GM12892 (cell line): Measurements from ENCODE around the gene ZNF503.

Source experiments
- POLR2A ChIP-seq: IDR thresholded peaks from 2 replicates; pipeline ENCODE4 v1.6.1; 2011; ENCODE audit warnings: low read depth, low read length, control low read depth
- TAF1 ChIP-seq: IDR thresholded peaks from 2 replicates; pipeline ENCODE4 v1.6.1; 2011; ENCODE audit warnings: low read depth, mild to moderate bottlenecking, control low read depth, low read length, borderline replicate concordance

DNA sequence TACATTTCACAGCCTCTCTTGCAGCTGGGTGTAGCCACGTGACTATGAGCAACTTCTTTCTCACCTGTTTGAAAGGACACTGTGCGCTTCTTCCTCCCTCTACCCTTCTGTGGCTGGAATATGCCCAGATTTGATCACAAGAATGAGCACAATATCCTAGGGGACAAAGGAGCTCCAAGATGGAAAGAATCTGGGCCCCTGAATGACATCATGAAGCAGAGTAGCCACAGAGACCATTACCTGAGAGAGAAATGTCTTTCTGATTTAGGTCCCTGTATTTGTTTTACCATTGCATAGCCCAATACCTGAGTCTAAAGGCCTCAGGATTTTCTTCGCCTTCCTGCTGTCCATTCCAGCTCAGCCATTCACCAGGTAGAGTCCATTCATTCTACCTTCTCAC, 15.4 kb downstream of the ZNF503 start:
- TF ChIP-seq TAF1 (no peak), POLR2A (no peak)
